Right lobe of liver (tissue), 6 donors: ENCODE data around the gene GOLGA6L10. TPM values are rescaled to one million over a fixed set of nuclear protein-coding genes. Genes with fewer than 3 reads are reported as not detected.
"Not testable (repeated sequence)": the region's sequence is repeated elsewhere in the genome, so short reads cannot be mapped to it uniquely, and the experiment has no call there.

Source experiments
- ATAC-seq, 4 donors: fragments of 200-7000 bp; cut with Tn5 transposase; one replicate each; pipeline ENCODE4 v1.9.1; 2020; ENCODE audit warnings: mild to moderate bottlenecking in 4 of 4, moderate library complexity in 4 of 4
- DNase-seq, 3 donors: peaks; one replicate each; pipeline ENCODE4 v3.0.0-alpha.2; 2020
- H3K27ac ChIP-seq, 3 donors: fragments of 200-600 bp; one replicate each; pipeline ENCODE4 v1.8.0; 2022
- H3K27me3 ChIP-seq, 2 donors: fragments of 200-600 bp; one replicate each; pipeline ENCODE4 v1.8.0; 2022
- H3K36me3 ChIP-seq, 4 donors: fragments of 200-600 bp; sonication (generic) in 1 of 4; one replicate each; pipeline versions ENCODE4 v1.5.1 to v1.8.0; 2017 to 2022; ENCODE audit warnings: control low read depth in 1 of 4
- H3K4me1 ChIP-seq, 4 donors: fragments of 200-600 bp; sonication (generic) in 1 of 4; one replicate each; pipeline versions ENCODE4 v1.5.1 to v1.8.0; 2017 to 2022; ENCODE audit warnings: control low read depth in 1 of 4
- H3K4me3 ChIP-seq, 3 donors: fragments of 200-600 bp; one replicate each; pipeline ENCODE4 v1.8.0; 2022
- H3K9me3 ChIP-seq, 4 donors: fragments of 200-600 bp; sonication (generic) in 1 of 4; one replicate each; pipeline versions ENCODE4 v1.5.1 to v1.8.0; 2017 to 2022; ENCODE audit warnings: control low read depth in 1 of 4
- POLR2A ChIP-seq: fragments of 450-650 bp; IDR thresholded peaks from one replicate; pipeline ENCODE4 v1.6.1; 2017; ENCODE audit warnings: antibody characterized with exemption, mild to moderate bottlenecking
- WGBS: methylation state at CpG from one replicate; pipeline ENCODE4 v1.1.6; 2018; ENCODE audit warnings: low coverage, low lambda C conversion rate; ENCODE audit not compliant: insufficient coverage; ENCODE audit errors: missing lambda C conversion rate; 5-methylcytosine and 5-hydroxymethylcytosine counted together
- intact Hi-C, 2 donors: fragments of 100-400 bp; cut with DNase I; formaldehyde crosslinking; loops; one replicate each; pipeline versions ENCODE4 v1.11.2 to v1.14.1; 2022
- long read RNA-seq: library from polyadenylated mRNA; unstranded; transcript quantifications from one replicate; pipeline ENCODE4 v2.0.0, GENCODE V29; 2019
- total RNA-seq, 6 experiments: library from RNA; depleted of rRNA in 2 of 6; stranded (reverse); fragments of >200 nt in 2 of 6; fragmentation: NEBNext Ultra II Directional in 3 of 6; extraction: Animal tissue kit (Norgen Biotek cat#: 25700) in 3 of 6; gene quantifications; one replicate each; pipeline versions ENCODE4 v1.1.0 to v1.2.4, GENCODE V29; 2016 to 2023
- TF ChIP-seq, protein P1 (sequence below), 4 donors: fragments of 200-600 bp in 3 of 4; fragments of 450-650 bp in 1 of 4; IDR thresholded peaks; one replicate each; pipeline versions ENCODE4 v1.5.1 to v1.8.0; 2016 to 2022; ENCODE audit warnings: antibody characterized with exemption in 4 of 4, mild to moderate bottlenecking in 2 of 4
- donor health status: DM: no; HTN: yes; CAD: no.
- donor health status: DM: no; HTN: no; CAD: no.
- donor health status: DM: no; HTN: no; CAD: no.
- donor health status: DM: no; HTN: yes; CAD: no.
- donor health status: DM: no; HTN: yes; CAD: no.

The GOLGA6L10 gene, protein sequence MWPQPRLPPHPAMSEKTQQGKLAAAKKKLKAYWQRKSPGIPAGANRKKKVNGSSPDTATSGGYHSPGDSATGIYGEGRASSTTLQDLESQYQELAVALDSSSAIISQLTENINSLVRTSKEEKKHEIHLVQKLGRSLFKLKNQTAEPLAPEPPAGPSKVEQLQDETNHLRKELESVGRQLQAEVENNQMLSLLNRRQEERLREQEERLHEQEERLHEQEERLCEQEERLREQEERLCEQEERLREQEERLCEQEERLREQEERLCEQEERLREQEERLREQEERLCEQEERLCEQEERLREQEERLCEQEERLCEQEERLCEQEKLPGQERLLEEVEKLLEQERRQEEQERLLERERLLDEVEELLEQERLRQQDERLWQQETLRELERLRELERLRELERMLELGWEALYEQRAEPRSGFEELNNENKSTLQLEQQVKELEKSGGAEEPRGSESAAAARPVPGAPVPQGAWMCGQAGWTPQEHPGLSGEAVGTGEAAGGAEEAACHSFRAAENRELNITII
- under 1 TPM; 0.06 to 0.93 (median 0.38) TPM for total RNA-seq
- long read RNA-seq, result 0 reads

DNA sequence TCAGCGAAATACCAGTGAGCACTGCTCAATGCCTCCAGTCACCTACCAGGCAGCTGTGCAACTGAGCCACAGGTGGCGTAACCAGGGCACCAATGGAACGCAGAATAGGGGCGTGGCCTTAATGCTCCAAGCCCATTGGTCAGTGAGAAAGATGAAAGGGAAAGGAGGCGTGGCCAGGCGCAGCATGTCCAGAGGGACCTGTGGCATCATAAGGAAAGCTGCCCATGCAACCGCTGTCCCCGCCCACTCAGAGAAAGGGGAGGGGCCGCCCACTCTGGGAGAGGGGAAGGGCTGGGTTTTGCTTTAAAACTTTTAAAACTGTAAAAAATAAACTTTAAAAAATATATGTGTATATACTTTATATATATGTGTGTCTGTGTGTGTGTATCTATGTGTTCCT is at the start of gene GOLGA6L10:
Gene GOLGA6L10 (minus strand): TSS at position 101 of the 400 bp plus-strand sequence. CDS start 100 bp downstream, at position 1.
- H3K9me3 ChIP-seq, H3K36me3 ChIP-seq, DNase-seq, ATAC-seq, H3K4me1 ChIP-seq, H3K27ac ChIP-seq, intact Hi-C loops, H3K27me3 ChIP-seq, H3K4me3 ChIP-seq: not testable (repeated sequence)
- WGBS, result no CpG with 5 or more reads among the region's 9 CpGs

DNA sequence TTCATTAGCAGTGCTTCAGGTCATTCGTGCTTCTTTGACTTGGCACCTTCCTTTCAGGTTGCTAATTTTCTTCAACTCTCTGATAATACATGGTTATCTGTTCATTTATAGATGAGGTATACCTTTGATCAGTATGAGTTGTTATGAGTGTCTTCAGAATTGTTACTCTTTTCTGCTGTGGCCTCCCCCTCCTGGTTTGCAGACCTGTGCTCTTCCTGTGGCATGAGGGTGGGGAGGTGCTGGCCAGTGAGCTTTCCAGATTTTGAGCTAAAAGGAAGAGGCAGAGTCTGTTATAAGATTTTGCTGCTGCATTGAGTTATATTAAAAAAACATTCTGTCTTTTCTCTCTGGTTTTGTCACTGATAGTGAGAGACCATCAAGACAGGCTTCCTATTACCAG is 49.5 kb upstream of the GOLGA6L10 start:
- no peaks in the 10 kb centered on the region for H3K36me3 ChIP-seq
- no peak overlapping the region for H3K4me3 ChIP-seq
- intact Hi-C loops, result no loop called here
- no peak overlapping the region for H3K27ac ChIP-seq
- no CpG with 5 or more reads among the region's 1 CpG for WGBS
- DNase-seq (no peak), ATAC-seq (no peak)
- peaks cover 0 to 6% (median 0%) of the 10 kb centered on the region in 4 donors for H3K4me1 ChIP-seq
- no peak for TF ChIP-seq POLR2A
- TF ChIP-seq, protein P1, sequence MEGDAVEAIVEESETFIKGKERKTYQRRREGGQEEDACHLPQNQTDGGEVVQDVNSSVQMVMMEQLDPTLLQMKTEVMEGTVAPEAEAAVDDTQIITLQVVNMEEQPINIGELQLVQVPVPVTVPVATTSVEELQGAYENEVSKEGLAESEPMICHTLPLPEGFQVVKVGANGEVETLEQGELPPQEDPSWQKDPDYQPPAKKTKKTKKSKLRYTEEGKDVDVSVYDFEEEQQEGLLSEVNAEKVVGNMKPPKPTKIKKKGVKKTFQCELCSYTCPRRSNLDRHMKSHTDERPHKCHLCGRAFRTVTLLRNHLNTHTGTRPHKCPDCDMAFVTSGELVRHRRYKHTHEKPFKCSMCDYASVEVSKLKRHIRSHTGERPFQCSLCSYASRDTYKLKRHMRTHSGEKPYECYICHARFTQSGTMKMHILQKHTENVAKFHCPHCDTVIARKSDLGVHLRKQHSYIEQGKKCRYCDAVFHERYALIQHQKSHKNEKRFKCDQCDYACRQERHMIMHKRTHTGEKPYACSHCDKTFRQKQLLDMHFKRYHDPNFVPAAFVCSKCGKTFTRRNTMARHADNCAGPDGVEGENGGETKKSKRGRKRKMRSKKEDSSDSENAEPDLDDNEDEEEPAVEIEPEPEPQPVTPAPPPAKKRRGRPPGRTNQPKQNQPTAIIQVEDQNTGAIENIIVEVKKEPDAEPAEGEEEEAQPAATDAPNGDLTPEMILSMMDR (IDR thresholded peaks at IDR 0.05), result no peak
- no peaks in the 10 kb centered on the region for H3K27me3 ChIP-seq
- H3K9me3 ChIP-seq, result no peaks in the 10 kb centered on the region

DNA sequence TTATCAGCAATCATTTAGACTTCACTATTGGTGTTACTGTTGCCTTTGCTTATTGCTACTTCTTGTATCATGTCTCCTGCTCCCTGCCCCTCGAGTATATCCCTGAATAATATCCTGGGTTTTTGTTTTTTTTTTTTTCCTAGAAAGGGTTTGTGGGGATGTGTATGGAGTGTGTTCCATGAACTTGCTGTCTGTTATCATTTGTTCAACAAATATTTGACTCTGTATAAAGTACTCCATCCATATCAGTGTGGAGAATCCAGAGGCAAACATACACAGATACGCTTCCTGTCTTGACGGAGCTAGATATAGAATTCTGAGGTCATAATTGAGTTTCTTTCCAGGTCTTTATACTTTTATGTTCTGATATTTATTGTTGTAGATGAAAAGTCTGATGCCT is 48.5 kb upstream of the GOLGA6L10 start:
- DNase-seq (no peak), ATAC-seq (no peak)
- no peak for TF ChIP-seq POLR2A
- TF ChIP-seq, protein P1 (IDR thresholded peaks at IDR 0.05), result no peak
- Histone ChIP-seq H3K4me3 (no peak overlapping the region), H3K27ac (no peak overlapping the region), H3K36me3 (no peaks in the 10 kb centered on the region), H3K27me3 (no peaks in the 10 kb centered on the region), H3K4me1 (peaks cover 0 to 6% (median 0%) of the 10 kb centered on the region in 4 donors), H3K9me3 (no peaks in the 10 kb centered on the region)
- intact Hi-C loops, result no loop called here
- WGBS, result 77% methylated on average over 3 of the region's 3 CpGs

DNA sequence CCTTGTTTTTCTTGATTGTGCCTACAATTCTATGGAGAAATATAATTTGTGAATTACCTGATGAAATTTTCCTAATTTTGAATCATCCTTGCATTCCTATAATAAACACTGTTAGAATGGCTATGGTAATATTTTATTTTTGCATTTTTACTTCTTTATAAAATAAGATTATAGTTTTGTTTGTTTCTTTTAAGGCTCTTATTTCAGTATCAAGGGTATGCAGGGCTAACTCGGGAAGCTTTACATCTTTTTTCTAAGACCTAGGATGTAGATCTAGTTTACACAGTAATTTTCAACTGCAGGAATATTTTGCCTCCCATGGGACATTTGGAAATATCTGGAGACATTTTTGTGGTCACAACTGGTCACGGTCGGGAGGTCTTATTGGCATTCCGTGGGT is 46.5 kb upstream of the GOLGA6L10 start:
- DNase-seq, H3K4me1 ChIP-seq, H3K27me3 ChIP-seq, H3K27ac ChIP-seq, H3K9me3 ChIP-seq, ATAC-seq, H3K4me3 ChIP-seq, intact Hi-C loops, H3K36me3 ChIP-seq: not testable (repeated sequence)
- WGBS, result 100% methylated on average over 1 of the region's 4 CpGs

DNA sequence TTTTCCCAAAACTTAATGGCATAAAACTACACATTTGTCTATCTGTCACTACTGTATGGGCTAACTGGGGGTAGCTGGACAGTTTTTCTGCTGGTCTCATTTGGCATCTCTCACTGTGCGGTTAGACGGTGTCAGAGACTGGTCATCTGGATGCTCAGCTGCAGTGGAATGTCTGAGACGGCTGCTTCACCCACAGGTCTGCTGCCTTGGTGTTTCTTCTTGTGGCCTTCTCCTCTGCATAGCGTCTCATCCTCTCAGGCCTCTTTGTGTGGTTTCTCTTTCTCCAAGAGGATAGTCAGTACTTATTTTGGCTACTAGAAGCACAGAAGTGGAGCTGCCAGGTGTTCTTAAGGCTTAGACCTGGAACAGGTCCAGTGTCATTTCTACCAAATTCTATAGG is 44.4 kb upstream of the GOLGA6L10 start:
- H3K27me3 ChIP-seq, result no peaks in the 10 kb centered on the region
- 57% methylated on average over 1 of the region's 4 CpGs for WGBS
- ATAC-seq, result no peak
- no peaks in the 10 kb centered on the region for H3K9me3 ChIP-seq
- no peak for DNase-seq
- no peak overlapping the region for H3K27ac ChIP-seq
- intact Hi-C loops, result no loop called here
- no peaks in the 10 kb centered on the region for H3K36me3 ChIP-seq
- no peaks in the 10 kb centered on the region for H3K4me1 ChIP-seq
- no peak for TF ChIP-seq POLR2A
- TF ChIP-seq, protein P1 (IDR thresholded peaks at IDR 0.05), result no peak
- H3K4me3 ChIP-seq, result no peak overlapping the region

DNA sequence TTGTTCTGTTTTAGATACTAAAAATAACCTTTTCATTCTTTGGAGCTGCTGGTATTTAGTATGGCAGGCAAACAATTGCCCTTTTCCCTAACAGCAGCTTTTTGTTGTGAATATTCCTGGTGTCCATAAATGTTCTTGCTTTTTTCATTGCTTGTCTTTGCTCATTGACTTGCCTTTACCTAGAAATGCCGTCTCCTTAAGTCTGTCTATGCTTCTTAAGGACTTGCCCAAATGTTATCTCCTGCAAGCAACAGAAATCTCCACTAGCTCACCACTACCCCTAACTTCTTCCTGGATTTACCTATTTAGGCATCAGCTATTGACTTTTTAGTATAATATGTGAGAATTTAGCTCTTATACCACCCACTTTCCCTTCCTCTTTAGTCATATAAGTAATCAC is 42.8 kb upstream of the GOLGA6L10 start:
- WGBS, result 100% methylated on average over 1 of the region's 1 CpG
- H3K4me1 ChIP-seq, H3K9me3 ChIP-seq, H3K27me3 ChIP-seq, ATAC-seq, H3K4me3 ChIP-seq, H3K27ac ChIP-seq, intact Hi-C loops, DNase-seq, H3K36me3 ChIP-seq: not testable (repeated sequence)

DNA sequence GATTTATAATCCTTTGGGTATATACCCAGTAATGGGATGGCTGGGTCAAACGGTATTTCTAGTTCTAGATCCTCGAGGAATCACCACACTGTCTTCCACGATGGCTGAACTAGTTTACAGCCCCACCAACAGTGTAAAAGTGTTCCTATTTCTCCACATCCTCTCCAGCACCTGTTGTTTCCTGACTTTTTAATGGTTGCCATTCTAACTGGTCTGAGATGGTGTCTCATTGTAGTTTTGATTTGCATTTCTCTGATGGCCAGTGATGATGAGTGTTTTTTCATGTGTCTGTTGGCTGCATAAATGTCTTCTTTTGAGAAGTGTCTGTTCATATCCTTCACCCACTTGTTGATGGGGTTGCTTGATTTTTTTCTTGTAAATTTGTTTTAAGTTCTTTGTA is 40.9 kb upstream of the GOLGA6L10 start:
- H3K27ac ChIP-seq, H3K27me3 ChIP-seq, ATAC-seq, DNase-seq, H3K9me3 ChIP-seq, H3K4me3 ChIP-seq, H3K4me1 ChIP-seq, intact Hi-C loops, H3K36me3 ChIP-seq: not testable (repeated sequence)
- 83% methylated on average over 3 of the region's 3 CpGs for WGBS

DNA sequence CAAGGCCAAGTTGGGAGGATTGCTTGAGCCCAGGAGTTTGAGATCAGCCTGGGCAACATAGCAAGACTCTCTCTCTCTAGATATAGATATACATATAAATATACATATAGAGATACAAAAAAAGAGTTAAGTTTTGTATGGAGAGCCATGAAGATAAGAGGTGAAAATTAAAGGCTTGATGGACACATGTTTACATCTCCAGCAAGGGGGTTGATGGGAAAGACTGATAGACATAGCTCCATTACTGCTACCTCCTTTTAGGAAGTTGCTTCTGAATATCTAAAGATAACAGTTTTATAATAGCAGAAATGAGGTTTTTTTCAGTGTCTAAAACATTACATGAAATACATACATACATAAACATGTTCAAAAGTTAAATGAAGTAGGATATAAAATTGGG is 37.9 kb upstream of the GOLGA6L10 start:
- H3K36me3 ChIP-seq, ATAC-seq, H3K9me3 ChIP-seq, DNase-seq, intact Hi-C loops, H3K4me3 ChIP-seq, H3K27ac ChIP-seq, H3K27me3 ChIP-seq, H3K4me1 ChIP-seq: not testable (repeated sequence)
